GM21528 (cell line): ENCODE measurements around the gene SLC51A.
"Not testable (repeated sequence)": the region's sequence is repeated elsewhere in the genome, so short reads cannot be mapped to it uniquely, and the experiment has no call there.

Experiments used
- ATAC-seq: cut with Tn5 transposase; IDR thresholded peaks from one replicate; pipeline ENCODE4 v1.9.1; 2021; ENCODE audit warnings: mild to moderate bottlenecking, moderate library complexity; ENCODE audit not compliant: unreplicated experiment, low FRiP score

Gene SLC51A

DNA sequence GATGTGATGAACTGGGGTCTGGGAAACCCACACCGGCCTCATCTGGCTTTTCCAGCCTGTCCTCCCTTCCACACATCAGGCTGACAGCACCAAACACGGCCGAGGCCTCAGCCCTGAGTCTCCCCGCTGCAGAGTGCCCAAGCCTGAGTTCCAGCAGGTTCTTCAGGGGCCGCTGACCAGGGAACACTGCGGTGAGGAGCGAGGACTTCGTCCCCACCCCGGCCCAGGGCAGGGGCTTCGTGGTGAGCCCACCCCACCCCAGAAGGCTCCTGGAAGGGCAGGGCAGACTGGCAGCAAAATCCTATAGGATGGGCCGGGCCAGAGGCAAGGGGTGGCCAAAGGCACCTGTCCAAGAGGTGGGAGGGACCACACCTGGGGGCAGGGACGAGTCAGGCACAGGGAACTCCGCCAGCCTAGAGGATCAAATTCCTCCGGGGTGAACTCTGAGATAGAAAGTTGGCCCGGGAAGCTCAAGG, at the start of gene SLC51A:
SLC51A (plus strand) TSS at position 446 of the 476 bp plus-strand sequence. CDS start 179 bp downstream, outside the sequence.
- ATAC-seq = no peak

- ATAC-seq = no peak
These were observed 49.6 kb upstream of the SLC51A start for GRCh38 chr3:196166741-196167140.

DNA sequence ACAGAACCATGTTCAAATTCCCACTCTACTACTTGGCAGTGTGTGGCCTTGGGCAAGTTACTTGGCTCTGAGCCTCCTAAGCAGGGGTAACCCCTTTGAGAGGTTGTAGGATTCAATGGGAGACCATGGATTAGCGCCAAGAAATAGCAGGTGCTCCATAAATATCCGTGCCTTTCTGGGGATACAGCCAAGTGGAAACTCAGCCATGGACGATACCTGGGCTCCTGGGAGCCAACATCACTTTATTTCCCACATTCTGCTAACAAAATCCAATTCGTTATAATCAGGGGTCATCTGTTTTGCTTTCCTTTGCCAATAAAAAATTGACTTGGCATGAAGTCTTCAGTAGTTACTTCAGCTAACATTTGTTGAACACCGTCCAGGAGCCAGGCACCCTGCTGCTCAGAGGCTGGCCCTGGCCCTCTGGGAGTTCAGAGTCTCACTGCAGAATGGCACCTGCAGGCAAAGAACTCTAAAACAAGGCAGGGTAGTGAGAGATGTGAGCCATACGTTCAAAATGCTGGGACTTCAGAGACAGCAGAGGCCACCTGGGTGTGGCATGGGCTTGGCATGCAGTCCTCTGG, 47.4 kb upstream of the SLC51A start:
- ATAC-seq = no peak

- no peak for ATAC-seq
These were observed 46.5 kb upstream of the SLC51A start for GRCh38 chr3:196169836-196170240.

DNA sequence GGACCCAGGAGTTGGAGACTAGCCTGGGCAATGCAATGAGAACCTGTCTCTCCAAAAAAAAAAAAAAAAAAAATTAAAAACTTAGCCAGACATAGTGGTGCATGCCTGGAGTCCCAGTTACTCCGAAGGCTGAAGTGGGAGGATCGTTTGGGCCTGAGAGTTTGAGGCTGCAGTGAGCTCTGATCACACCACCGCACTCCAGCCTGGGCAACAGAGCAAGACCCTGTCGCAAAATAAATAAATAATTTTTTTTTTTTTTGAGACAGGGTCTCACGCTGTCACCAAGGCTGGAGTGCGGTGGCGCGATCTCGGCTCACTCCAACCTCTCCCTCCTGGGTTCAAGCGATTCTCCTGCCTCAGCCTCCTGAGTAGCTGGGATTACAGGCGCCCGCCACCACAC, 46.0 kb upstream of the SLC51A start:
- ATAC-seq = not testable (repeated sequence)

DNA sequence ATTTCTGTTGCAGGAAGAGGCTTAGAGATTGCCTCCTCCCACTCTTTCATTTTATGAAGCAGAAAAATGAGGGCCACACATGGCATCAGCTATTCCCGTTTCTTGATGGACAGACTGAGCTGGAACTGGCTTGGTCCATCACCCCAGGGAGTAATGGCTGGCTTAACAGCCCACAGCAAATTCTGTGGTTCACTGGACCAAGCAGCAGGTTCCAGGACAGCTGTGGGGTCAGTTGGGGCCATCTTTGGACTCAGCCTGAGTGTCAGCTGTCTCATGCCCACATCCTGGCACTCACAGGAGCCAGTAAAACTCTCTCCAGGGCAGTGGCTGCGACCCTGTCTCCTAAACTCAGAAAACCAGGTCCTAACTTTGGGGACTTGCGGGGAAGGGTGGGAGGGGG, 41.7 kb upstream of the SLC51A start:
- no peak for ATAC-seq

DNA sequence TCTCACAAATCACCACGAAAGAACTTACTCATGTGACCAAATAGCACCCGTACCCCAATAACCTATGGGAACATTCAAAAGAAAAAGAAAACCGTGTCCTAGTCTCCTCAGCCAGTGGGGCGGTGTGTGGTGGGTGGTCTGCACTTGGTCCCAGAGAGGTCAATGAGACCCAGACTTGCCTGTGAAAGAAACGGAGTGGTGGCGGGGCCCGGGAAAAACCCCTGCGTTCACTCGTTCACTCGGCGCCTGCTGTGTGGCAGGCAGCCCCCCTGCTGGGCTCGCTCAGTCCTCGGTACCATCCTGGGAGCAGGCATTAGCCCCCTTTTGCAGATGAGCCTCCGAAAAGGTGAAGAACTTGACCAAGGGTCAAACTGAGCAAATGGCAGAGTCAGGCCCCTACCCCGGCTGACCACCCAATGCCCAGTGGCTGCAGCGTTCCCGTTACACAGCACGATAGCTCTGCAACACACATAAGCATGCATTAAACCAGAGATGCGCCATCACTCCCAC, 41.2 kb upstream of the SLC51A start:
- ATAC-seq = no peak

- ATAC-seq = no peak
These were observed 40.6 kb upstream of the SLC51A start for GRCh38 chr3:196175722-196176121.

DNA sequence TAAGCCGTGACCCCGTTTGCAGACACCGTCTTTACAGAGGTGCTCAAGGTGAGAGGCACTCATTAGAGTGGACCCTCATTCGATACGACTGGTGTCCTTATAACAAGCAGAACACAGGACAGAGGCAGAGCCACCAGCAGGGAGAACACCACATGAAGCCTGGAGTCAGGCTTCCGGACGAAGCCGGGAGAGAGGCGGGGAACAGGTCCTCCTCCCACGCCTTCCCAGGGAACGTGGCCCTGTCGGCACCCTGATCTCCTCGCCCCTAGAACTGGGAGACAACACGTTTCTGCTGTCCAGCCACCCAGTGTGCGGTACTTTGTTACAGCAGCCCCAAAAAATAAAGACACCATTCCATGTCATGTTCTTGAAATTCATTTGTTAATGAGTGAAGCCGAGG, 38.8 kb upstream of the SLC51A start:
- no peak for ATAC-seq

DNA sequence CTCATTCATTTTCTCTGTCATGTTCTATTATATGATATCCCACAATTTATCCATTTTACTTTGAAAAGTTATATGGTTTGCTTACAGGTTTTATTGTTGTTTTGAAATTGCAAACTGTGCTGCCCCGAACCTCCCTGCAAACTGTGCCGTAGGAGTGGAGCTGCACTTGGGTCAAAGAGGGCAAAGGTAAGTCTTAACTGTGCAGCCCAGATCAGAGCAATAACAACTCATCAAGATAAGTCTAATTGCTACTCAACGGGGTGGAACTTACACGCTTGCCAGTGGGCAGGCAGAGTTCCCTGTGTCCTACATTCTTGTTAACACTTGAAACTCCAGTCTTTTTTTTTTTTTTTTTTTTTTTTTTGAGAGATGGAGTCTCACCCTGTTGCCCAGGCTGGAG, 38.4 kb upstream of the SLC51A start:
- ATAC-seq = no peak

- no peak for ATAC-seq
These were observed 37.3 kb upstream of the SLC51A start for GRCh38 chr3:196178993-196179379.

DNA sequence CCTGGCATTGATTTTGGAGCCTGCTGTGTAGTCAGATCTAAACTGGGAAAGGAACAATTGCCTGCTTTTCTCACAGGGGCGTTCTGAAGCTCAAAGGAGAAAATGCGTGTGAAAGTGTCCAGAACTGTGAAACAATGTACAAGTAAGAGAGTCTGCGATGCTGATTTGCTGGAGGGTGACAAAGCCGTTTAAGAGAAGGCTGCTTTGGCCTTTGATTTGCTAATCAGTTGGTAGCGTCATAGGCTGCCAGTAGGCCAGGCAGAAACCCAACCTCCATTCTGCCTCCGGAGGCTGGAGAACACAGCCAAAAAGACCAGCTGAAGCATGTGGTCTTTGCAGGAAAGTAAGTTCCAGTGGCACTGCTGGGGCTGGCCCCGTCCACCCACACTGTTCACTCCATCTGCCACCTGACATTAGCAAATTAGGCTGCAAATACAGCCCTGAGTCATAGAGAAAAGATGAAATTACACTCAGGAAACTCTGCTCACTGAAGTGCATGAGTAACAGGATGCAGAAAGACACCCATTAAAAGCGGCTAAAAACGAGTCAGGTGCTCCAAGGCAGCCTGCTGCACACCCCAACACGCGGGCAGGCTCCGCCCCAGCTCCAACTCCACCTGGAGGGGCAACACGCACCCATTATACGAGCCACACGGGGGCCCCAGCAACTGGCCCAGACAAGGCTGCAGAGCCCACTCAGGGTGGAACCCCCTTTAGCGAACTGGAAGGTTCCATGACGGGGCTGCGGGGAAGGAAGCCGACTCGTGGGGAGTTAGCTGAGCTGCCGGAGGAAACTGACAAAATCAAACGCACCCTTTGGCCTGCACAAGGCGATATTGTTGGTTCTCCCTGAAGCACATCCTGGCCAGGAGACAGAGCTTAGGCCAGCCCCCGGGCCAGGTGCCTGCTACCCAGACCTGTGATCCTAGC, 36.7 kb upstream of the SLC51A start:
- peak; percentile 71 for ATAC-seq

DNA sequence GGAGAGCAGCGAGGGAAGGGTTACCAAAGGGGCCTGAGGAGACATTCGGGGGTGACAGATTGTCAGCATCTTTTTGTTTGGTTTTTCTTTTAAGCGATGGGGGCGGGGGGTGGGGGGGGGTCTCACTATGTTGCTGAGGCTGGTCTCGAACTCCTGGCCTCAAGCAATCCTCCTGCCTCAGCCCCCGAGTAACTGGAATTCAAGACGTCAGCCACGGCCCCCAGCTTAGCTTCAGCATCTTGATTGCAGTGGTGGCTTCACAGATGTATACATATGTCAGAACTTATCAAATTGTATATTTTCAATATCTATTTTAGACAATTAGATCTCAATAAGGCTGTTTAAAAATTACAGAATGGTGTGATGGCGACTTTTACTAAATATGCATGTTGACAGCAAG, 36.0 kb upstream of the SLC51A start:
- no peak for ATAC-seq

- ATAC-seq = no peak
These were observed 35.2 kb upstream of the SLC51A start for GRCh38 chr3:196181127-196181546.

DNA sequence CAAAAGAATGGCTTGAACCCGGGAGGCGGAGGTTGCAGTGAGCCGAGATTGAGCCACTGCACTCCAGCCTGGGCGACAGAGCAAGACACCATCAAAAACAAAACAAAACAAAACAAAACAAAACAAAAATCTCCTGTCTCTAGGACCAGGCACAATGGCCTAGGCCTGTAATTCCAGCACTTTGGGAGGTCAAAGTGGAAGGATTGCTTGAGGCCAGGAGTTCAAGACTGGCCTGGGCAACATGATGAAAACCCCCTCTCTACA, 32.2 kb upstream of the SLC51A start:
- ATAC-seq = not testable (repeated sequence)

DNA sequence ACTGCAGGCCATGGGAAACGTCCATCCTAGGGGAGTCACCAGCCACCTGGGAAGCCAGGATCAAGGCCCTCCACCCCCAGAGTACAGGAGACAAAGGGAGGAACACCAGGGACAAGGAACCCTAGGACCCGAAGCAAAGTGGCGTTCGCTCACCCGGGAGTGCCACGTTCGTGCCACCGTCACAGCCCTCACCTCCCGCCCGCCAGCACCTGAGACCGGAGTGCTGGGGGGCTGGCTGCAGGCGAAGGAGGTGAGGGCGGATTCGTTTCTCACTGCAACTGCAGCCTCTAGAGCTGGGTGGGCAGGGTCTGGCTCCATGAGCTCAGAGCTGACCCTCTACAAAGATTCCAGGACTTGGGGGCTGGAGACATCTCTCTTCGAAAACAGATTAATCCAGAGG, 31.5 kb upstream of the SLC51A start:
- no peak for ATAC-seq

DNA sequence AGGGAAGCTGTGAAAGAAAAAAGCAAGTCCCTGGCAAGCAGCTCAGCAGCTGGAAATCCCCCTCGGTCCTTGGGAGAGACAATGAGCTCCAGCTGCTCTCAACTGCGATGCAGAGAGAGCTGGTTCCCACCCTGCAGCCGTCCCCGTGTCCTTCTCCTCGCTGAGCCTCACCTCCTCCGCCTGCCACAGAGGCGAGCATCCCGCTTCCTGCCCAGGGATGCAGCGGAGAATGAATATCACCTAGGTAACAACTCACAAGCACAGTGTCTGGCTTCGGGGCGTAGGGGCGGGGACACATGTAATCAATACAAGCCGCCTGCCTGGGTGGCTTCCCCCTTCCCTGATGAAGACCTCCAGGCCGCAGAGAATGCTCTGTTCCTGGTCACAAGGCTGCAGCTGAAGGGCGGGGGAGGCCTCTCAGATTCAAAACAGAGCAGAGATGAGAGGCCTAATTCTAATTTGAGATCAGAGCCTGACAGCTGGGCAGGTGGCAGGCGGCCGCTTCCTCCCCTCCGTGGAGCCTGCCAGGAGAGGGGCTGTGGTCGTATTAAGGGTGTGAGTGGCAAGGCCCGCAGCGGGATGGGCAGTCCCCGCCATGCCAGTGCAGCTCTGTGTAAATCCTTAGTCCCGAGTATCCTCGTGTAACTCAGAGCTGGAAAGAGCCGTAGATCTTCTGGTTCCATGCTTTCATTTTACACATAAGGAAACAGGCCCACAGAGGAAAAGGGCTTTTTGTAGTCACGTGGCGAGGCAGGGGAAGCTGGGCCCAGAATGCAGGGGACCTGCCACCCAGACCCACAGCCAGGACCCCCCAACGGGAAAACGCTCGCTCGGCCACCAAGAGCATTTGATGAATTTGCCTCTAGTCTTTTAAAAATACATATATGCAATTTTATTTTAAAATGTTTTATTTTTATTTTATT, 29.4 kb upstream of the SLC51A start:
- ATAC-seq = peak; percentile 32

DNA sequence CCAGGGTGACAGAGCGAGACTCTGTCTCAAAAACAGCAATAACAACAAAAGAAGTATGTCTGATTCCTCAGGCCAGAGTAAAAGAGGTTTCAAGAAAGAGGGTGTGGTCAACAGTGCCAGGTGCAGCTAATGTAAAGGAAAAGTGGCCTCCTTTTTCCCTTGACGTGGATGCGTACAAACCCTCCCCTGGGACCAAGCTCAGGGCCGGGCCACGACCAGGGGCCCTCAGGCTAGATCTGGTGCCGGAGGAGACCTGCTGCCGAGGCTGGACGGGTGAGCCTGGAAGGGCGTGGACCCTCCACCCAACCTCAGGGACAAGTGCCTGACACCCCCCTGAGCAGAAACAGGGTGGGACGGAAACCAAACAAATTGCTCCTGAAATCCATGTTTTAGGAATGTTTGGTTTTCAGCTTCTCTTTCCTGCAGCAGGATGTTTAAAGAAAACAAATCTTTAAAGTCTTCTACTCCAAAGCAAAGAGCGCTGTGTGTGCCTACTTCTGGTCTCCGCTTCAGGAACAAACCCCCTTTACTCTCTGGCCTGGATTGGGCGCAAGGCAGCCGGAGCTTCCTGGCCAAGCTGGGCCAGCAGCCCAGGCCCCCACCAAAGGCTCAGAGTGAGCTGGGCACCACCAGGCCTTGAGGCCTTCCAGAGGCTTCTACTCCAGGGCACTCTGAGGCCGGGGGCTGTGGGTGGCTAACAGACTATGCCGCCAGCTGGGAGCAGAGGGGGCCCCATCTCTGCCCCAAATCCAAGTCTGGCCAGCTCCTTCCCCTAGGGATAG, 26.6 kb upstream of the SLC51A start:
- ATAC-seq = no peak

DNA sequence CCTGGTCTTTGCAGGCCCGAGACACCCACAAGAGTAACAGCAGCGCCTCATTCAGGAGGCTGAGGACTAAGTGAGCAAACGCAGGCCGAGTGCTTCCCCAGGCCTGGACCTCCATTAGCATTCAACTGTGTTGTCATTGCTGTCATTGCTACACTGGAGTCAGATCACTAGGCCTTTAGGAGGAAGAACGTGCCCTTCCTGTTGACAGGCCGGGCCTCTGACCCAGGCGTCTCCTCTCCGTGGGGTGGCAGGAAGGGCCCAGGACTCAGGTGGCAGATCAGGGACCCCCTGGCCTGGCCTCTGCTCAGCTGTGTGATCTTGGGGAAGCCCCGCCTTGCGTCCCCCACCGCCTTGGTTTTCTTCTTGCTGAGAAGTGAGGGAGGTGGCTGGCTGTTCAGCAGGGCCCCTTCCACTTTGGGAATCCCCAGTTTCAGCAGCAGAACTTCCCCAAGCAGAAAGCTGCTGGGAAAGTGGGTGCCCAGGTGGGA, 24.3 kb upstream of the SLC51A start:
- ATAC-seq = peak; percentile 34

- ATAC-seq = peak; percentile 30
These were observed 23.7 kb upstream of the SLC51A start for GRCh38 chr3:196192524-196193051.
